Measurements from ENCODE around the gene CCDC88B. TPM values are rescaled to one million over a fixed set of nuclear protein-coding genes. Genes with fewer than 3 reads are reported as not detected.

Gene CCDC88B
- total and polyA plus RNA-seq, 9 of the 15 experiments (the other 6 are each of a cell fraction or from before 2014, with no cell fraction given), result 0.13 to 18.1 (median 7.9) TPM

DNA sequence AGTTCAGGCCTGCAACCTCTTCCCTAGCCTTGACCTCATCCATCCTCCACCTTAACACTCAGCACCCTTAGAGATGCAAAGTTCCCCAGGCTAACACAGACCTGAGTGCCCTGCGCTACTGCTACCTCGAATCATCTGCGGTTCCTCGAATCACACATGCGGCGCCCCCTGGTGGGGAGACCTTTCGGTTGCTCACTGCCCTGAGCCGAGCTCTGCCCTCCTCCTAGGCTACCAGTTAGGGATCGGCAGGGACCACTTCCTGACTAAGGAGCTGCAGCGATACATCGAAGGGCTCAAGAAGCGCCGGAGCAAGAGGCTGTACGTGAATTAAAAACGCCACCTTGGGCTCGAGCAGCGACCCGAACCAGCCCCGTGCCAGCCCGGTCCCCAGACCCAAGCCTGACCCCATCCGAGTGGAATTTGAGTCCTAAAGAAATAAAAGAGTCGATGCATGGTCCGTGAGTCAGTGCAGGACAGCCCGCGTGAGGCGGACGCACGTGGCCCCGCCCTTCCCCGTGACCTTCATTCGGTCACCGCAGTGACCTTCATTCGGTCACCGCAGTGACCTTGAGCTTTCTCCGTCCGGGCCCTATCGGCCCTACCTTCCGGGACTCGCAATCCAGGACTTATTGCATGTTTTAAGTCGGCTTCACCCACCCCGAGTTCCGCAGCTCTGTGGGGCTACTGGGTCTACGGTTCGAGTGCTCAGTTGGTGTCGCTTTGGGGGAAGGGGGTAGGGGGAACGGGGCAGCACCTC is 35.5 kb upstream of the CCDC88B start (continued):
- TF ChIP-seq, protein P1, sequence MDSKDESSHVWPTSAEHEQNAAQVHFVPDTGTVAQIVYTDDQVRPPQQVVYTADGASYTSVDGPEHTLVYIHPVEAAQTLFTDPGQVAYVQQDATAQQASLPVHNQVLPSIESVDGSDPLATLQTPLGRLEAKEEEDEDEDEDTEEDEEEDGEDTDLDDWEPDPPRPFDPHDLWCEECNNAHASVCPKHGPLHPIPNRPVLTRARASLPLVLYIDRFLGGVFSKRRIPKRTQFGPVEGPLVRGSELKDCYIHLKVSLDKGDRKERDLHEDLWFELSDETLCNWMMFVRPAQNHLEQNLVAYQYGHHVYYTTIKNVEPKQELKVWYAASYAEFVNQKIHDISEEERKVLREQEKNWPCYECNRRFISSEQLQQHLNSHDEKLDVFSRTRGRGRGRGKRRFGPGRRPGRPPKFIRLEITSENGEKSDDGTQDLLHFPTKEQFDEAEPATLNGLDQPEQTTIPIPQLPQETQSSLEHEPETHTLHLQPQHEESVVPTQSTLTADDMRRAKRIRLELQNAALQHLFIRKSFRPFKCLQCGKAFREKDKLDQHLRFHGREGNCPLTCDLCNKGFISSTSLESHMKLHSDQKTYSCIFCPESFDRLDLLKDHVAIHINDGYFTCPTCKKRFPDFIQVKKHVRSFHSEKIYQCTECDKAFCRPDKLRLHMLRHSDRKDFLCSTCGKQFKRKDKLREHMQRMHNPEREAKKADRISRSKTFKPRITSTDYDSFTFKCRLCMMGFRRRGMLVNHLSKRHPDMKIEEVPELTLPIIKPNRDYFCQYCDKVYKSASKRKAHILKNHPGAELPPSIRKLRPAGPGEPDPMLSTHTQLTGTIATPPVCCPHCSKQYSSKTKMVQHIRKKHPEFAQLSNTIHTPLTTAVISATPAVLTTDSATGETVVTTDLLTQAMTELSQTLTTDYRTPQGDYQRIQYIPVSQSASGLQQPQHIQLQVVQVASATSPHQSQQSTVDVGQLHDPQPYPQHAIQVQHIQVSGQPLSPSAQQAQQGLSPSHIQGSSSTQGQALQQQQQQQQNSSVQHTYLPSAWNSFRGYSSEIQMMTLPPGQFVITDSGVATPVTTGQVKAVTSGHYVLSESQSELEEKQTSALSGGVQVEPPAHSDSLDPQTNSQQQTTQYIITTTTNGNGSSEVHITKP (IDR thresholded peaks at IDR 0.05; ENCODE audit: partially characterized antibody), result no peak
- TF ChIP-seq BHLHE40 (IDR thresholded peaks at IDR 0.05; ENCODE audit: low read length) (peak; percentile 87), FOXA1 (IDR thresholded peaks at IDR 0.05; ENCODE audit: borderline replicate concordance) (no peak), ZNF146 (CRISPR knock-in tag; IDR thresholded peaks at IDR 0.05; ENCODE audit: unreplicated experiment) (no peak), TAL1 (IDR thresholded peaks at IDR 0.05) (no peak), ZNF253 (CRISPR knock-in tag; conservative IDR thresholded peaks at IDR 0.05) (no peak), JUN (IDR thresholded peaks at IDR 0.05; ENCODE audit: borderline replicate concordance, low read depth, low read length) (peak; percentile 56; the same call in 1 of the 2 replicates), JUN (CRISPR knock-in tag; IDR thresholded peaks at IDR 0.05; ENCODE audit: borderline replicate concordance) (no peak), MCM7 (IDR thresholded peaks at IDR 0.05) (no peak), NR4A1 (CRISPR knock-in tag; IDR thresholded peaks at IDR 0.05) (no peak), NR4A1 (tag; IDR thresholded peaks at IDR 0.05) (no peak), BDP1 (IDR thresholded peaks at IDR 0.05; ENCODE audit: insufficient read depth, insufficient read length) (no peak), ZNF124 (CRISPR knock-in tag; IDR thresholded peaks at IDR 0.05) (no peak), CBX1 (IDR thresholded peaks at IDR 0.05; ENCODE audit: low read depth) (peak; percentile 44; the same call in 1 of the 2 replicates)
- TF ChIP-seq, protein P2, sequence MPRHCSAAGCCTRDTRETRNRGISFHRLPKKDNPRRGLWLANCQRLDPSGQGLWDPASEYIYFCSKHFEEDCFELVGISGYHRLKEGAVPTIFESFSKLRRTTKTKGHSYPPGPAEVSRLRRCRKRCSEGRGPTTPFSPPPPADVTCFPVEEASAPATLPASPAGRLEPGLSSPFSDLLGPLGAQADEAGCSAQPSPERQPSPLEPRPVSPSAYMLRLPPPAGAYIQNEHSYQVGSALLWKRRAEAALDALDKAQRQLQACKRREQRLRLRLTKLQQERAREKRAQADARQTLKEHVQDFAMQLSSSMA (CRISPR knock-in tag; IDR thresholded peaks at IDR 0.05), result no peak
- TF ChIP-seq, protein P3, sequence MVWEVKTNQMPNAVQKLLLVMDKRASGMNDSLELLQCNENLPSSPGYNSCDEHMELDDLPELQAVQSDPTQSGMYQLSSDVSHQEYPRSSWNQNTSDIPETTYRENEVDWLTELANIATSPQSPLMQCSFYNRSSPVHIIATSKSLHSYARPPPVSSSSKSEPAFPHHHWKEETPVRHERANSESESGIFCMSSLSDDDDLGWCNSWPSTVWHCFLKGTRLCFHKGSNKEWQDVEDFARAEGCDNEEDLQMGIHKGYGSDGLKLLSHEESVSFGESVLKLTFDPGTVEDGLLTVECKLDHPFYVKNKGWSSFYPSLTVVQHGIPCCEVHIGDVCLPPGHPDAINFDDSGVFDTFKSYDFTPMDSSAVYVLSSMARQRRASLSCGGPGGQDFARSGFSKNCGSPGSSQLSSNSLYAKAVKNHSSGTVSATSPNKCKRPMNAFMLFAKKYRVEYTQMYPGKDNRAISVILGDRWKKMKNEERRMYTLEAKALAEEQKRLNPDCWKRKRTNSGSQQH (CRISPR knock-in tag; IDR thresholded peaks at IDR 0.05), result no peak
- TF ChIP-seq, protein P4, sequence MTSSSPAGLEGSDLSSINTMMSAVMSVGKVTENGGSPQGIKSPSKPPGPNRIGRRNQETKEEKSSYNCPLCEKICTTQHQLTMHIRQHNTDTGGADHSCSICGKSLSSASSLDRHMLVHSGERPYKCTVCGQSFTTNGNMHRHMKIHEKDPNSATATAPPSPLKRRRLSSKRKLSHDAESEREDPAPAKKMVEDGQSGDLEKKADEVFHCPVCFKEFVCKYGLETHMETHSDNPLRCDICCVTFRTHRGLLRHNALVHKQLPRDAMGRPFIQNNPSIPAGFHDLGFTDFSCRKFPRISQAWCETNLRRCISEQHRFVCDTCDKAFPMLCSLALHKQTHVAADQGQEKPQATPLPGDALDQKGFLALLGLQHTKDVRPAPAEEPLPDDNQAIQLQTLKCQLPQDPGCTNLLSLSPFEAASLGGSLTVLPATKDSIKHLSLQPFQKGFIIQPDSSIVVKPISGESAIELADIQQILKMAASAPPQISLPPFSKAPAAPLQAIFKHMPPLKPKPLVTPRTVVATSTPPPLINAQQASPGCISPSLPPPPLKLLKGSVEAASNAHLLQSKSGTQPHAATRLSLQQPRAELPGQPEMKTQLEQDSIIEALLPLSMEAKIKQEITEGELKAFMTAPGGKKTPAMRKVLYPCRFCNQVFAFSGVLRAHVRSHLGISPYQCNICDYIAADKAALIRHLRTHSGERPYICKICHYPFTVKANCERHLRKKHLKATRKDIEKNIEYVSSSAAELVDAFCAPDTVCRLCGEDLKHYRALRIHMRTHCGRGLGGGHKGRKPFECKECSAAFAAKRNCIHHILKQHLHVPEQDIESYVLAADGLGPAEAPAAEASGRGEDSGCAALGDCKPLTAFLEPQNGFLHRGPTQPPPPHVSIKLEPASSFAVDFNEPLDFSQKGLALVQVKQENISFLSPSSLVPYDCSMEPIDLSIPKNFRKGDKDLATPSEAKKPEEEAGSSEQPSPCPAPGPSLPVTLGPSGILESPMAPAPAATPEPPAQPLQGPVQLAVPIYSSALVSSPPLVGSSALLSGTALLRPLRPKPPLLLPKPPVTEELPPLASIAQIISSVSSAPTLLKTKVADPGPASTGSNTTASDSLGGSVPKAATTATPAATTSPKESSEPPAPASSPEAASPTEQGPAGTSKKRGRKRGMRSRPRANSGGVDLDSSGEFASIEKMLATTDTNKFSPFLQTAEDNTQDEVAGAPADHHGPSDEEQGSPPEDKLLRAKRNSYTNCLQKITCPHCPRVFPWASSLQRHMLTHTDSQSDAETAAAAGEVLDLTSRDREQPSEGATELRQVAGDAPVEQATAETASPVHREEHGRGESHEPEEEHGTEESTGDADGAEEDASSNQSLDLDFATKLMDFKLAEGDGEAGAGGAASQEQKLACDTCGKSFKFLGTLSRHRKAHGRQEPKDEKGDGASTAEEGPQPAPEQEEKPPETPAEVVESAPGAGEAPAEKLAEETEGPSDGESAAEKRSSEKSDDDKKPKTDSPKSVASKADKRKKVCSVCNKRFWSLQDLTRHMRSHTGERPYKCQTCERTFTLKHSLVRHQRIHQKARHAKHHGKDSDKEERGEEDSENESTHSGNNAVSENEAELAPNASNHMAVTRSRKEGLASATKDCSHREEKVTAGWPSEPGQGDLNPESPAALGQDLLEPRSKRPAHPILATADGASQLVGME (CRISPR knock-in tag; IDR thresholded peaks at IDR 0.05), result no peak
